GM15510 (cell line): ENCODE results near the gene CRK.

Experiments
- POLR2A ChIP-seq: IDR thresholded peaks from 3 replicates; pipeline ENCODE4 v1.6.1; 2011; ENCODE audit warnings: borderline replicate concordance; ENCODE audit not compliant: insufficient read length; ENCODE audit errors: extremely low read depth

CRK gene

DNA sequence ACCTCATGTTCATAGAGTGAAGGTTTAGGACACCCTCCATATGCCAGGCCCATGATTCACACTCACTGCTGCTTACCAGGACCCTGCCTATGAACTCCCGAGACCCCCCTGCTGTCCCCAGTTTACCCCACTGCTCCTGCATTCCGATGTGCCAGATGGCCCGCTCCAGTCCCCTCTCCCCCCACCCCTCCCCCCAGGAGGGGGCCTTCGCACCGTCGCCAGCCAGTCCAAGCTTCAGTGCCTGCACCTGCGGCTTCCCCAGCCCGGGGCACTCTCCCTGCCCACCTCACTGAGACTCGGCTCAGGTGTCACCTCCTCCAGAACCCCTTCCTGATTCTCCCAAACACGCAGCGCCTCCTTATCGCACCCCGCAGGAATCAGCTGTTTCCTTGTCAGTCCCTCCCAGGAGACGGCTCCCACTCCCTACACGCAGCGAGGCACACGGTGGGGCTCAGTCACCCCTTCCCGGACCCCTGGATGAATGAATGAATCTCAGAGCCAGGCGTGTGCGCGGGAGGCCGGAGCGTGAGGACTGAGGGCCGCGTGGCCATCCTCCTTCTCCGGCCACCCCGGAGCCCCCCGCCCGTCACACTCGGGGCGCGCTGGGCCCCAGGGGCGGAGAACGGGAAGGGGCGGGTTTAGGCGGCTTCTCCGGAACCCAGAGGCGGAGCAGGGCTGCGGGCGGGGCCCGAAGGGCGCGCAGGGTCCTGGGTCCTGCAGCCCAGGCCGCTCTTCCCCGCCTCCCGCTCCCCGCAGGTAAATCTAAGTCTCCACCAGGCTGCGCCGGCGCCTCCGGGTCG is 34.8 kb upstream of the CRK start:
- peak; percentile 71 for TF ChIP-seq POLR2A

DNA sequence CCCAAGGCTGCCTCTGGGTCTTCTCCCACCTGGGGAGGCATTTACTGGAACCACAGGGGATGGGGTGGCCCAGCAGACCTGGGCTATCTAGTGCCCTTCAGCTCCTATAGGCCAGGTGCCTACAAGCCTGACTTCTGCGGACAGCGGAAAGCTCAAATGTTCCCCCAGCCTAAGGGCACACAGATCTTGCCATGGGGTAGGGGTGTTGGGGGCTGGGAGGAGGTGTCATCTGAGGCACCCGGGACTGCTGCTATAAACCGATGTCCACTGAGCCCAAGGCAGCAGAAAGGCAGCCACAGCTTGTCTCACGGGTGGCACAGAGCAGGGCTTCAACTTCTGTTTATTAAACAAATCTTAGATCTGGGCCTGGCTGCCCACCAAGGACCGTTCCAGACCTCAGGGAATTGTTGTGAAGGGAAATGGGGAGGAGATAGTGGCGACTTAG is 32.8 kb upstream of the CRK start:
- TF ChIP-seq POLR2A = no peak

DNA sequence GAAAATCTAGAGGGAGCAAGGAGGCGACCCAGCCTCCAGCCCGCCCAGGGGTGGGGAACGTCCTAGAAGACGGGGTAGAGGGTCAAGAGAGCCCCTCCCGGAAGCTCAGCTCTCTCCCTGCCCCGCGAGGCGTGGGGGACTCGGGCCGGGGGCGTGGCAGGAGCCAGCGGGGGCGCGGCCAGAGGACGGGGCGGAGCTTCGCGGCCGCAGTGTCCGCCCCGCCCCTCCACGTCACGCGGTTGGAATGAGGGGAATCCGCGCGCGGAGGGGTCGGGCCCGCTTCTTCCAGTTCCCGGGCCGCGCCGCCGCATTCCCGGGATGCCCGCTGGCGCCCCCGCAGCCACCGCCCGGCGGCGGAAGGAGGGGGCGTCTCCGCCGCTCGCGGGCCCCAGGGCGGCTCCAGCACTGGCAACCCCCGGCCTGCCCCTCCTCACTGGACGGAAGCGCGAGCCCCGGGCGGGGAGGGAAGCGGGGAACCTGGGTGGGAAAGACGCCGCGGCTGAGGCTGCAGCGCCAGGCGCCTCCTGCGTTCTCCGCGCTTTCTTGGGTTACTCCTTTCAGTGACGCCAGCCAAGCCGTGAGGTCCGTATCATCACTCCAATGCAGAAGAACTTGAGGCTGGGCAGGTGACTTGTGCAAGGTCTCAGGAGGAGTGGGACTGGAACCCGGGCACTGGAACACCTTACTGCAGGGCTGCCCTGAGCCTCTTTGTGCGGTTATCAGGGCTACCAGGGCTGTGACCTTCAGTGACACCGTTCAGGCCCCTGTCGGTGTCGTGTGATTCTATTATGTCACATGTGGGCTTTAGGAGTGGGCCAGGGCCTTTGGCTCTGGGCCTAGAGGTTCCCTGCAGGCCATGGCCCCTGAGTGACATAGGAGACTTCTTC is 32.1 kb upstream of the CRK start:
- peak; percentile 43 for TF ChIP-seq POLR2A

DNA sequence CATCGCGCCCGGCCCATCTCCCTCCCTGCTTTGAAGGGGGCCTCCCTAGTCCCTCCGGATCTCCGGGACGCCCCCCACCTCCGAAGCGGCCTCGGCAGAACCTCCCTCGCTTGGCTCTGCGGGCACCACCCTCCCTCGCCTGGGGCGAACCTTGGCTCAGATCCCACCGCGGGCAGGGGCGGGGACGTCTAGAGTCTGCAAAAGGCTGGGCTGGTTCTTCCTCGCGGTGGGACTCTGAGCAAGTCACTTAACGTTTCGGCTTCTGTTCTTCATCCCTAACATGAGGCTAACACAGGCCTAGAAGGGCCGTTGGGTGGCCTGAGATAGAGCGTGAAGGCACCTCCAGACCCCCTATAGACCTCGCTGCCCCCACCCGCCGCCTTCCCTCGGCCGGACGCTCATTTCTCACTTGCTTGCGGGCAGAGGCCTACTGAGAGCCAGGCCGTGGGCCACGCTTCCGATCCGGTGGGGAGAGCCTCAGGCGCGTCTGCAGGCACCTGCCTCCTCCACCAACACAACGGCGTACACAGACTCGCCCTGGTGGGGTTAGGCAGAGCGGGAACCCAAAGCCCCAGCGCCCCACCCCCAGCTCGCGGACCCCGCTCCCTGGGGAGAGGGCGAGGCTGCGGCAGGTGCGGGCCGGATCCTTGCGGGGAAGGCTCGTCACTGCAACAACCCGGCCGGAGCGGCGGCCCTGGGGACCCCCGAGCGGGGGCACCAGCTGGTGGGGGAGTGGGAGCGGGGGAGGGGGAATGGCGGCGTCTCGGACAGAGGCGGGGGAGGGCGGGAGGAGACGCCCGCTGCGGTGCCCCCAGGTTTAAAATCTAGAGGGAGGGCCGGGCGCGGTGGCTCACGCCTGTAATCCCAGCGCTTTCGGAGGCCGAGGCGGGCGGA is 31.0 kb upstream of the CRK start:
- peak; percentile 46 for TF ChIP-seq POLR2A

DNA sequence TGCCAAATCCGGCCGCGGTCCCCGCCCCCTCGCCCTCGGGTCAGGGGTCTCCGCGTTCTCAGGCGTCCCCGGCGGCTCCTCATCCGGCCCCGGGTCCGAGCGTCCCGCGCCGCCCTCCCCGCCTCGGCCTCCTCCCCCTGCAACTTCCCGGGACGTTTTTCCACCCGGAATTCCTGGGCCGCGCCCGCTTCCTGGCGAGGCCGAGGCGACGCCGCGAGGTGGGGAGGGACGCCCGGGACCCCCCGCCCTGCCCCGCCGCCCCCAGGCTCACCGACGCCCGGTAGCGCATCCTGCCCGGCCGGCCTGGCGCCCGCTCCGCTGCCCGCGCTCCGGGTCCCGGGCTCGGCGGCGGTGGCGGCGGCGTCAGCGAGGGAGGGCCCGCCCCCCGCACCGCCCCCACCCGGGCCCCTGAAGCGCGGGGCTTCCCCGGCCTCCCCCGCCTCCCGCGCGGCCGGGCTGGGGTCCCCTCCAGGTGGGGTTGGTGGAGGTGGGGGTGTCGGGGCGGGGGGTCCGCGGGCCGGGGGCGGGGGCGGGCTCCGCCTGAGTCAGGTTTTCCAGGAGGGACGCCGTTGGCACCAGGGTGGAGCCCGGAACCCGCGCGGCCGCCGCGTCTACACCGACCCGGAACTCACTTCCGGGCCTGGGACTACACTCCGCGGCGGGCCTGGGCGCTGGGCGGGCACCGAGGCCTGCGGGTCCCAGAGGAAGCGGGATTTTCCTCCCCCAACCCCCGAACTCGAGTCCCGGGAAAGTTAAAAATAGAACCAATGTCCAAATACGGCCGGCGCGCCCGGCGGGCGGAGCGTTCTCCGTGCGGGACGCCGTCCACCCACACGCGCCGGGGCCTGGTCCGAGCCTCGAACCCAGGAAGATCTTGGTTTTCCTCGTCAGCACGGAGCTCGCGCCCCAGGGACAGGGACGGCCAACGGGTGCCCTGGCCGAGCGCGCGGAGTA is 29.7 kb upstream of the CRK start:
- peak; percentile 55 for TF ChIP-seq POLR2A

DNA sequence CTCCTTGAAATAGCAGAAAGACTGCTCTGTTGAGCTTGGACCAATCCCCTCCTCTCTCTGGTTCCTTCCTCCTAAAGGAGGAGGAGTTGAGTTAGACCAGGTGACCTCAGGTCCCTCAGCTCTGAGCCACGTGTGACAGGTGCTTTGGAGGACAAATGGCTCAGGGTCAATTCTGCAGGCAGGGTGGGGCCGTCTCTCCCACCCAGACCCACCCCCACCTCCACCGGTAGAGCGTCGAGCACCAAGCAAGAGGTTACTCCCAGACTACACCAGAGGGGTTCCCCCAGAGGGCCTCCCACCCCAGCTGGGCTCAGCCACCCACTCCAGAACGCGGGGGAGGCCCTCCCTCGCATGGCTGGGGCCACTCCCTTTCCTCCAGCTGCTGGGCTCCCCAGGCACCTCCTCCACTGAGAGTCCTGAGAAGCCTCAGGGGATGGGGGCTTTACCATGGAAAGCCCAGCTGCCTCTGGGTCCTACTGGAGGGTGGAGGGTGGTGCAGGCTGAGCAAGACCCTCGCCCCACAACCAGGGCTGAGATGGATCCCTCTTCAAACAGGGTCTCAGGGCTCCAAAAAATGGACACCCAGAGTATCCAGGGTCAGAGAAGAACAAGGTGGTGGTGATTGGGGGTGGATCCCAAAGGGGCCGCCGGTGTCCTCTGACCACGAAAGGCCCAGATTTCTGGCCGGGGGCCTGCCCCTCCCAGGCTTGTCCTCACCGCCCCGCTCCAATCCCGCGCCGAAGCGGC is 28.8 kb upstream of the CRK start:
- no peak for TF ChIP-seq POLR2A

DNA sequence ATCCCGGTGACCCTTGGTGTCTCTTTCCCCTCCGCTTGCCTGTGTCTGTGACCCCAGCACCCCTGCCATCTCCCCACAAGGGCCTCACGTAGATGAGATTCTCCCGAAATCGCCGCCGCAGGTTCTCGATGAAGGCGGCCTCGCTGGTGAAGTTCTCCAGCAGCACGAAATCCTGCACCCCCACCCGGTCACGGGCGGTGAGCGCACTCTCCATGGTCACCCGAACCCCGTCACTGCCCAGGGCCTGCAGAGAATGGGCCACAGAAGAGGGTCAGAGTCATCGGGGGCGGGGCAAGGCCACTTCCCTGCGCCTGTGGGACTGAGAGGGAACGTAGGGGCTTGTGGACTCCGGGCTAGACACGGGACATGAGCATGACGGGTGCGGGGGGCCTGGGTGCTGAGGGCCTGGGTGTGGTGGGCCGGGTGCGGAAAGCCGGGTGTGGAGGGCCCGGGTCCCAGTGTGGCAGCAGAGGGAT is 28.1 kb upstream of the CRK start:
- TF ChIP-seq POLR2A = no peak

DNA sequence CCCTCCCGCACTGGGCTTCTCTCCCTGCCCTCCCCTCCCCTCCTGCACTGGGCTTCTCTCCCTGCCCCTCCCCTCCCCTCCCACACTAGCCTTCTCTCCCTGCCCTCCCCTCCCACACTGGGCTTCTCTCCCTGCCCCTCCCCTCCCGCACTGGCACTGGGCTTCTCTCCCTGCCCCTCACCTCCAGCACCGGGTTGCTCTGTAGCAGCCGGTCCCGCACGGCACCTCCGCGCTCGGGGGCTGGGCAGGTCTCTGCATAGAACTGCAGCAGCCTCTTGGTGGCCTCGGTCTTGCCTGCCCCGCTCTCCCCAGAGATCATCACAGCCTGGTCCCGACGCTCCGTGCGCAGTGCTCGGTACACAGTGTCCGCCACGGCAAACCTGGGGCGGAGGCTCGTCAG is 26.6 kb upstream of the CRK start:
- TF ChIP-seq POLR2A = no peak

DNA sequence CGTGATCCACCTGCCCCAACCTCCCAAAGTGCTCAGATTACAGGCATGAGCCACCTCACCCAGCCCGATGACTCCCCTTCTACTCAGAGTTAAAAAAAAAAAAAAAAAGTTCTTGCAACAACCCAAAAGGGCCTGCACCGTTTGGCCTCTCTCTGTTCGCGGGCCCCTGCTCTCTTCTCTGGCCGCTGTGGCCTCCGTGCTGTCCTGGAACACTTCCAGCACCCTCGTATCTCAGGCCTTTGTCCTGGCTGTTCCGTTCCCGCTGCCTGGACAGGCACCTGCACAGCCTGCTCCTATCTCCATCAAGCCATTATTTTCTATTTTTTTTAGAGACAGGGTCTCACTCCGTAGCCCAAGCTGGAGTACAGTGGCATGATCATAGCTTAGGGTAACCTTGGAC is 25.7 kb upstream of the CRK start:
- TF ChIP-seq POLR2A = no peak

DNA sequence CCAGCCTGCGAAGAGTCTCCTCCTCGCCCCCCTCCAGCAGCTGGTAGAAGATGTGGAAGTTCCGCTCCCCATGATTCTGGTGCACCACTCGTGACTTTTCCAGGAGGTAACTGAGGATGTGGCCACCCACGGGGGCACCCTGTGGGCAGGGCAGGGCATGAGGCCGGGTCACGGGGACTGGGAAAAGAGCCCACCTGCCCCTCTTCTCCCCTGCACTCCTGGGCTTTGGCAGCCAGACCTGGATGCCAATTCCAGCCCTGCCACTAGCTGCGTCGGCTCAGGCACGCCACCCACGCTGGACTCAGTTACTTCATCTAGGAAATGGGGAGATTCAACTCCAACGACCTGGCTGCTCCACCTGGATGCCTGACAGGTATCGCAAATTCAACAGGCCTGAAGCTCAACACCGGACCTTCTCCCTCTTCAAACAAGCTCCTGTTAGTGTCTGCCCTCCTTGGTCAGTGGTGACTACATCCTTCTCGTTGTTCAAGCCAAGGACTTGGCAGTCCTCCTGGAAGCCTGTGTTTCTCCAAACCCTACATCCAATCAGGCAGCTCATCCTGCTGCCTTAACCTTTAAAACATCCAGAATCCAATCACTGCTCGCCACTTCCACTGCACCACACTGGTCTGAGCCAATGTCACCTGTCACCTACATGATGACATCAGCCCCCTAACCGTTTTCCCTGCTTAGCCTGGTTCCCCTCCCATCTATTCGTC is 24.9 kb upstream of the CRK start:
- TF ChIP-seq POLR2A = no peak

DNA sequence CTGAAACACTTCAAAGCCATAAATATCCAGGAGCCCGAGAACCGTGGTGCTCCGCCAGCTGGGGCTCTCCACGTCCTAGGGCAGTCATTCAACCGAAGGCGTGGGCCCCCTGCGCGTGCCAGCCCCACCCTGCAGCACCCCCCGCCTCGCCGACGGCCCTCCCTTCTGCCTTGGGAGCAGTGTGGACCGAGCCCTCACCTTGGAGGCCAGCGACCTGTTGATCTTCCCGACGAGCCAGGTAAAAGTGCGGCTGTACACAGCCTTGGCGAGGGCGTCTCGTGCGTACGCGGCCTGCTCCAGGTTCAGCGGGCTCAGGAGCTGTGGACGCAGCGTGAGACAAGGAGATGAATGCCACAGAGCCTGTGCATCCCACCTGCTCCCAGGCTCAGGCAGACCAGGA is 22.4 kb upstream of the CRK start:
- no peak for TF ChIP-seq POLR2A

DNA sequence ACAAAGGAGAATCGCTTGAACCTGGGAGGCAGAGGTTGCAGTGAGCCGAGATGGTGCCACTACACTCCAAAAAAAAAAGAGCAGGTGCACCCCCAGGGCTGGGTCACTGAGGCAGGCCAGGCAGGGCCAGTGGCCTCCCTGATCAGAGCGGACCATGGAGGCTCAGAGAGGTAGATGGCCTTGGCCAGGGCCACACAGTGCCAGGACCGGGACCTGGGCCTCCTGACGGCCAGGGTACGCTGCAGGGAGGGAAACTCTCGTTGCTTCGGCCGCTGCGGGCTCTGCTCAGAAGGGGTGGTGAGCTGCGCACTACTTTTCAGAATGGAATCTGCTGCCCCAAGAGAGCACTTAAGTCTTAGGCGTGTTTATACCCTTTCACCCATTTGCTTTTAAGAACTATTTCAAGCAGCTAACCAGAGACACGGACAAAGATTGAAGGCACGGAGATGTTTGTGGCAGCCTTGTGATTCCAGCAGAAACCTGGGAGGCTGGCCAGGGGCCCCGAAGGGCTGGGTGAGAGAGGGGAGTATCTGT is 19.4 kb upstream of the CRK start:
- no peak for TF ChIP-seq POLR2A
